SH-SY5Y (cell line): ENCODE data around the gene FBXO3.

ENCODE experiments used
- GATA2 ChIP-seq: IDR thresholded peaks from 2 replicates; pipeline ENCODE4 v1.6.1; 2011; ENCODE audit warnings: mild to moderate bottlenecking, low read depth, low read length
- GATA3 ChIP-seq: IDR thresholded peaks from 2 replicates; pipeline ENCODE4 v1.6.1; 2011; ENCODE audit warnings: low read depth, mild to moderate bottlenecking, low read length, moderate library complexity

GRCh38 chr11:33725496-33725895 is 48.8 kb downstream of the FBXO3 start:
- TF ChIP-seq GATA2, result no peak
- no peak for TF ChIP-seq GATA3
